ENCODE results near the gene ALPL.

- TF ChIP-seq NR1H2 (CRISPR knock-in tag; IDR thresholded peaks at IDR 0.05) (no peak), SP1 (CRISPR knock-in tag; conservative IDR thresholded peaks at IDR 0.05) (peak; percentile 46), SMAD3 (CRISPR knock-in tag; IDR thresholded peaks at IDR 0.05; ENCODE audit: borderline replicate concordance) (no peak), CTCF (IDR thresholded peaks at IDR 0.05) (no peak), HMGXB4 (CRISPR knock-in tag; IDR thresholded peaks at IDR 0.05) (no peak), FOXJ3 (CRISPR knock-in tag; IDR thresholded peaks at IDR 0.05; ENCODE audit: borderline replicate concordance) (no peak), KAT7 (CRISPR knock-in tag; IDR thresholded peaks at IDR 0.05; ENCODE audit: borderline replicate concordance) (no peak), MAX (CRISPR knock-in tag; IDR thresholded peaks at IDR 0.05) (peak; percentile 10), CREB1 (CRISPR knock-in tag; IDR thresholded peaks at IDR 0.05) (no peak)
Measured at GRCh38 chr1:21510113-21510493, 880 bp downstream of the ALPL start.
